ENCODE results near the gene YARS1. TPM values are rescaled to one million over a fixed set of nuclear protein-coding genes. Genes with fewer than 3 reads are reported as not detected.

The YARS1 gene
- polyA plus RNA-seq, 1 donor (not counting 4 experiments of a cell fraction or from before 2014, with no cell fraction given): 68.4 TPM

- H3K27me3 ChIP-seq (ENCODE audit: control insufficient read depth, extremely low read depth, insufficient read depth, low read length): no peaks in the 10 kb centered on the region
- TF ChIP-seq EZH2 (IDR thresholded peaks at IDR 0.05; ENCODE audit: low read length): no peak
- no peak for TF ChIP-seq CTCF (optimal IDR thresholded peaks at IDR 0.05 in 1 of 3, IDR thresholded peaks at IDR 0.05 in 1 of 3, conservative IDR thresholded peaks at IDR 0.05 in 1 of 3; ENCODE audit: extremely low read depth in 1 of 3, insufficient read depth in 2 of 3, low read length in 3 of 3)
- peaks cover 72% of the 10 kb centered on the region for H3K4me1 ChIP-seq (ENCODE audit: control insufficient read depth, extremely low read depth, insufficient read depth, low read length)
- no peaks in the 10 kb centered on the region for H3K9me1 ChIP-seq (ENCODE audit: control insufficient read depth, extremely low read depth, insufficient read depth, low read length)
- FAIRE-seq: no peak
- H3K79me2 ChIP-seq (ENCODE audit: control insufficient read depth, insufficient read depth, low read length): peaks cover 46% of the 10 kb centered on the region
- H3K9ac ChIP-seq (ENCODE audit: control insufficient read depth, extremely low read depth, insufficient read depth, low read length): no peak overlapping the region
- dilution Hi-C loops (cut with MboI; ENCODE audit: extremely low pct_ligation_motif_present, low sequenced_read_pairs): no loop called here
- peaks cover 8 to 15% of the 10 kb centered on the region in 2 experiments for H3K36me3 ChIP-seq (ENCODE audit: control insufficient read depth in 2 of 2, extremely low read depth in 1 of 2, insufficient read depth in 2 of 2, low read length in 2 of 2)
- no peak overlapping the region for H3K27ac ChIP-seq (ENCODE audit: control insufficient read depth, insufficient read depth, low read length)
- no peak overlapping the region for H3K4me2 ChIP-seq (ENCODE audit: control insufficient read depth, extremely low read depth, insufficient read depth, low read depth, low read length)
- H2AFZ ChIP-seq (ENCODE audit: control insufficient read depth, low read length): no peak overlapping the region
- no peak for DNase-seq (ENCODE audit: low read depth, low spot score)
- peaks cover 6% of the 10 kb centered on the region for H4K20me1 ChIP-seq (ENCODE audit: control insufficient read depth, extremely low read depth, insufficient read depth, low read length)
- H3K4me3 ChIP-seq (ENCODE audit: control insufficient read depth in 2 of 3, extremely low read depth in 1 of 3, insufficient read depth in 2 of 3, low read depth in 1 of 3, low read length in 3 of 3): no peak overlapping the region
- H3K9me3 ChIP-seq (ENCODE audit: control insufficient read depth, low read depth, low read length): no peaks in the 10 kb centered on the region
Observed at GRCh38 chr1:32765570-32766327, 51.4 kb downstream of the YARS1 start.

GRCh38 chr1:32764826-32765569, 52.2 kb downstream of the YARS1 start:
- TF ChIP-seq CTCF (optimal IDR thresholded peaks at IDR 0.05 in 1 of 3, IDR thresholded peaks at IDR 0.05 in 1 of 3, conservative IDR thresholded peaks at IDR 0.05 in 1 of 3; ENCODE audit: extremely low read depth in 1 of 3, insufficient read depth in 2 of 3, low read length in 3 of 3) (no peak), EZH2 (IDR thresholded peaks at IDR 0.05; ENCODE audit: low read length) (no peak)
- Histone ChIP-seq H3K79me2 (ENCODE audit: control insufficient read depth, insufficient read depth, low read length) (peaks cover 46% of the 10 kb centered on the region), H3K27ac (ENCODE audit: control insufficient read depth, insufficient read depth, low read length) (no peak overlapping the region), H3K4me2 (ENCODE audit: control insufficient read depth, extremely low read depth, insufficient read depth, low read depth, low read length) (no peak overlapping the region), H4K20me1 (ENCODE audit: control insufficient read depth, extremely low read depth, insufficient read depth, low read length) (peaks cover 6% of the 10 kb centered on the region), H2AFZ (ENCODE audit: control insufficient read depth, low read length) (no peak overlapping the region), H3K36me3 (ENCODE audit: control insufficient read depth in 2 of 2, extremely low read depth in 1 of 2, insufficient read depth in 2 of 2, low read length in 2 of 2) (peaks cover 4 to 9% of the 10 kb centered on the region in 2 experiments), H3K9me1 (ENCODE audit: control insufficient read depth, extremely low read depth, insufficient read depth, low read length) (no peaks in the 10 kb centered on the region), H3K4me3 (ENCODE audit: control insufficient read depth in 2 of 3, extremely low read depth in 1 of 3, insufficient read depth in 2 of 3, low read depth in 1 of 3, low read length in 3 of 3) (no peak overlapping the region), H3K9me3 (ENCODE audit: control insufficient read depth, low read depth, low read length) (no peaks in the 10 kb centered on the region), H3K9ac (ENCODE audit: control insufficient read depth, extremely low read depth, insufficient read depth, low read length) (no peak overlapping the region), H3K27me3 (ENCODE audit: control insufficient read depth, extremely low read depth, insufficient read depth, low read length) (no peaks in the 10 kb centered on the region), H3K4me1 (ENCODE audit: control insufficient read depth, extremely low read depth, insufficient read depth, low read length) (peaks cover 78% of the 10 kb centered on the region)
- no peak for DNase-seq (ENCODE audit: low read depth, low spot score)
- dilution Hi-C loops (cut with MboI; ENCODE audit: extremely low pct_ligation_motif_present, low sequenced_read_pairs): no loop called here
- FAIRE-seq: no peak
